GM19452 (cell line): ENCODE data around the gene FBXO48.

ENCODE experiments used
- ATAC-seq: cut with Tn5 transposase; IDR thresholded peaks from one replicate; pipeline ENCODE4 v1.9.1; 2021; ENCODE audit not compliant: unreplicated experiment

Gene FBXO48

DNA sequence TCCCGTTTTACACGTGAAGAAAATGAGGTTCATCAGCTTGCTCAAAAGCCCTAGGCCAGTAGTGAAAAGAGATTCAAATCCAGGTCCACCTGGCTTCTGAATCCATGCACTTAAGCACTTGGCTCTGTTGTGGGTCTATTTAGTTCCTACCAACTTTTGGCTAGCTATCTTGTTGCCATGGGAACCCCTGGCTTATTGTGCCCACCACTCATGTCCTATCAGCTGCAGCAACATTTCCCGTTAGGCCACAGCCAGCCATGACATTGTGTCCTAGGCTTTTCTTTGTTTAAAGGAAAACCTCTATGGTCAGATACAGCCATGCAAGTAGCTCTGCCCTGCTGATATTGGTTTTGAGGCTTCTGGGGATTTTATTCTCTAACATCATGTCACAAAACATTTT lies 52.2 kb downstream of the FBXO48 start:
- no peak for ATAC-seq

DNA sequence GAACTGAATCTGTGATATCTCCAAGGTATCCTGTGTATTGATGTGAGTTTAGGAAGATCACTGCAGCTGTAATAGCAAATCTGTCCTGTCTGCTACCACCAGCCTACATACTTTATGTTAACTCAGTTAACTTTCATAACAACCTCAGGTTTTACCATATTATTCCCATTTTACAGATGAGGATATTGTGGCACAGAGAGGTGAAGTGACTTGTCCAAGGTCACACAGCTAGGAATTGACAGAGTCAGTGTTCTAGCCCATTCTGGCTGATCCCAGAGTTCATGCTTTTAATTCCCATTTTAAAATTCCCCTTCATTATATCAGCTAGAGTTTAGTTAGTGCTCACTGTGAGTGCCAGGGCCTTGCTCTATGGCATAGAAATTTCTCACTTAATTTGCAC lies 52.6 kb downstream of the FBXO48 start:
- ATAC-seq: no peak

DNA sequence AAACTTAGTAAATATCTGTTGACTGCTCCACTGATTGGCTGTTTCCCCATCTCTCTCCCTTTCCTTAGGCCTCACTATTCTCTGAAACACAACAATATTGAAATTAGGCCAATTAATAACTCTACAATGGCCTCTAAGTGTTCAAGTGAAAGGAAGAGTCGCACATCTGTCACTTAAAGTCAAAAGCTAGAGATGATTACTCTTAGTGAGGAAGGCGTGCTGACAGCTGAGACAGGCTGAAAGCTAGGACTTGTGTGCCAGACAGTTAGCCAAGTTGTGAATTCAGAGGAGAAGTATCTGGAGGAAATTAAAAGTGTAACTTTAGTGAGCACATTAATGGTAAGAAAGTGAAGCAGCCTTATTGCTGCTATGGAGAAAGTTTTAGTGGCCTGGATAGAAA lies 53.6 kb downstream of the FBXO48 start:
- no peak for ATAC-seq

DNA sequence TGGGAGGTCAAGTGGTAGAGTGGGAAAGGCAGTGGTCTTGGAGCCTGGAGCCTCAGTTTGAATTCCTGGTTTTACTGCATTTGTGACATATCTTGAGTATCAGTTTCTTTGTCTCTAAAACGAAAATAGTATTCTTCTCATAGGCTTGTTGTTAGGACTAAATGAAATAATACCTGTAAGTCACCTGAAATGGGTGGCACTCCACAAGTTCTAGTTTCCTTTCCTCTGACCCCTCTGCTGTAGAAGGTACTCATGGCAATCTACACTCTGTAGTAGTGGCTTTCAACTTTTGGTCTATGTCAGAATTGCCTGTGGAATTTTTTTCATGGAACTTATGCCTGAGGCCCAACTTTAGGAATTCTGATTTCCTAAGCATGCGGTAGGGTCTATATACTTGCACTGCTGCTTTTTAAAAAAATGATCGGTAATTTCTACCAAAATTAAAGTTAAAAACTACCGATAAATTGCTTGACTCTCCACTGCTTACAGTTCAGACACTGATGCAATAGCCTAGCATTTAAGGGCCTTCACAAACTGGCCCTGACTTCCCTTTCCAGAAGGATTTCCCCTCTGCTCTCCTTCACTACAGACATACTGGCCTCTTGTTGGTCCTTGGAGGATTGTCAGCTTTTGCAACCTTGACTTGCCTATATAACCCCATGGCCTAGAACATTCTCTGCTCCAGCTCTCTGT lies 54.8 kb downstream of the FBXO48 start:
- ATAC-seq: peak; percentile 42

DNA sequence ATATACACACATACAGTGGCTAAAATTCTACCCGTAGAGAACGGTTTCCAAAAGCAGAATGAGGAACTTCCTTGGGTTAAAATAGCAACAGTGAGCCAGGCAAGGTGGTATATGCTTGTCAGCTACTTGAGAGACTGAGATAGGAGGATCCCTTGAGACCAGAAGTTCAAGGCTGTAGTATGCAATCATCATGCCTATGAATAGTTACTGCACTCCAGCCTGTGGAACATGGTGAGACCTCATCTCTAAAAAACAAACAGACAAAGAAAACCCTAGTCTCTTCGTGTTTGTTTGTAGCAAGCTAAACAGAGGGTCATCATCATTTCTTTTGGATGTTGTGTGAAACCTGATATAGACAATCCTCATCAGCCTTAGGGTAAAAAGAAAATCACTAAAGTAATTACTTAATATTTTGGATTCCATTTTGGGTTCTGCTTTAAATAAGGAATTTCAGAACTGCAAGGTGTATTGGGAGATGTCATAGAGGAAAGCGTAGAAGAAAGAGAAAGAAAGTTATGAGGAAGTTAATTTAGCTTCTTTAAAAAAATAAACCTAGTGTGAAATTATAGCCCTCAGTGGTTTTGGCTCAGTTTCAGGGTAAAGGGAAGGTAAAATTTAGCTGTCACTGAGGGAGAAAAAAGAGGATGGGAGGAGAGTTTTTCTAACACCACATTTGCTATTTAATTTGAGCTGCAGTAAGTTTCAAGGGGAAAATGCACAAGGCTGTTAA lies 55.5 kb downstream of the FBXO48 start:
- ATAC-seq: peak; percentile 88
